ENCODE data around the gene ZNF229. TPM values are rescaled to one million over a fixed set of nuclear protein-coding genes. Genes with fewer than 3 reads are reported as not detected.
"Not testable (repeated sequence)": the region's sequence is repeated elsewhere in the genome, so short reads cannot be mapped to it uniquely, and the experiment has no call there.

ZNF229 gene
- total RNA-seq, 3 donors from 2014 or later (not counting 1 experiment from before 2014, with no cell fraction given) = 0.09 to 0.15 TPM; not detected in 1

- Mint-ChIP-seq H3K9me3 (peaks cover 19 to 32% of the 10 kb centered on the region in 2 donors), H3K36me3 (peaks cover 25% of the 10 kb centered on the region), H3K27me3 (ENCODE audit: low read depth in 2 of 2) (peaks cover 8 to 14% of the 10 kb centered on the region in 2 donors)
- H3K9me3 ChIP-seq (ENCODE audit: control insufficient read depth, insufficient read depth, low read length) = peaks cover 55% of the 10 kb centered on the region
- DNase-seq; H3K4me1 ChIP-seq (ENCODE audit: control insufficient read depth, insufficient read depth, low read length); H3K4me3 Mint-ChIP-seq; H3K27ac Mint-ChIP-seq; H3K4me1 Mint-ChIP-seq; ATAC-seq; H3K4me3 ChIP-seq (ENCODE audit: low read length); H3K36me3 ChIP-seq (ENCODE audit: control insufficient read depth, insufficient read depth, low read length); H3K27me3 ChIP-seq (ENCODE audit: control insufficient read depth, insufficient read depth, low read length); intact Hi-C loops (cut with micrococcal nuclease); H3K27ac ChIP-seq (ENCODE audit: low read length): not testable (repeated sequence)
- WGBS (ENCODE audit: insufficient coverage) = no CpG with 5 or more reads among the region's 13 CpGs
Observed at GRCh38 chr19:44456016-44456415, 7.7 kb upstream of the ZNF229 start.

- H3K36me3 Mint-ChIP-seq = peaks cover 32% of the 10 kb centered on the region
- peaks cover 8 to 14% of the 10 kb centered on the region in 2 donors for H3K27me3 Mint-ChIP-seq (ENCODE audit: low read depth in 2 of 2)
- H3K27ac Mint-ChIP-seq = no peak overlapping the region
- H3K4me3 ChIP-seq (ENCODE audit: low read length) = no peak overlapping the region
- H3K4me1 ChIP-seq (ENCODE audit: control insufficient read depth, insufficient read depth, low read length) = no peaks in the 10 kb centered on the region
- H3K27me3 ChIP-seq (ENCODE audit: control insufficient read depth, insufficient read depth, low read length) = no peaks in the 10 kb centered on the region
- ATAC-seq (no peak), DNase-seq (no peak)
- intact Hi-C loops (cut with micrococcal nuclease) = no loop called here
- H3K9me3 ChIP-seq (ENCODE audit: control insufficient read depth, insufficient read depth, low read length) = peaks cover 62% of the 10 kb centered on the region
- peaks cover 19 to 34% of the 10 kb centered on the region in 2 donors for H3K9me3 Mint-ChIP-seq
- 86% methylated on average over 1 of the region's 4 CpGs for WGBS (ENCODE audit: insufficient coverage)
- no peaks in the 10 kb centered on the region for H3K36me3 ChIP-seq (ENCODE audit: control insufficient read depth, insufficient read depth, low read length)
- TF ChIP-seq CTCF (IDR thresholded peaks at IDR 0.05) = no peak
- H3K4me3 Mint-ChIP-seq = no peak overlapping the region
- no peaks in the 10 kb centered on the region for H3K4me1 Mint-ChIP-seq
- H3K27ac ChIP-seq (ENCODE audit: low read length) = no peak overlapping the region
Observed at GRCh38 chr19:44455100-44455499, 6.8 kb upstream of the ZNF229 start.

GRCh38 chr19:44452367-44452766, 4.1 kb upstream of the ZNF229 start:
- peaks cover 45% of the 10 kb centered on the region for H3K36me3 Mint-ChIP-seq
- H3K4me1 ChIP-seq (ENCODE audit: control insufficient read depth, insufficient read depth, low read length) = peaks cover 10% of the 10 kb centered on the region
- no peaks in the 10 kb centered on the region for H3K36me3 ChIP-seq (ENCODE audit: control insufficient read depth, insufficient read depth, low read length)
- H3K27me3 ChIP-seq (ENCODE audit: control insufficient read depth, insufficient read depth, low read length) = no peaks in the 10 kb centered on the region
- TF ChIP-seq CTCF (IDR thresholded peaks at IDR 0.05) = no peak
- no peak overlapping the region for H3K27ac Mint-ChIP-seq
- intact Hi-C loops (cut with micrococcal nuclease) = loop anchor here (1.0 kb wide), 1 partner anchor 8 kb away; no protein-coding TSS in a partner anchor
- no peak overlapping the region for H3K27ac ChIP-seq (ENCODE audit: low read length)
- peaks cover 21 to 38% of the 10 kb centered on the region in 2 donors for H3K9me3 Mint-ChIP-seq
- DNase-seq = no peak
- no peak overlapping the region for H3K4me3 ChIP-seq (ENCODE audit: low read length)
- no peak overlapping the region for H3K4me3 Mint-ChIP-seq
- peaks cover 8 to 14% of the 10 kb centered on the region in 2 donors for H3K27me3 Mint-ChIP-seq (ENCODE audit: low read depth in 2 of 2)
- H3K4me1 Mint-ChIP-seq = peaks cover 5 to 6% of the 10 kb centered on the region in 2 donors
- no peak for ATAC-seq
- H3K9me3 ChIP-seq (ENCODE audit: control insufficient read depth, insufficient read depth, low read length) = peaks cover 60% of the 10 kb centered on the region
- WGBS (ENCODE audit: insufficient coverage) = 86% methylated on average over 4 of the region's 4 CpGs

- H3K4me1 ChIP-seq (ENCODE audit: control insufficient read depth, insufficient read depth, low read length) = peaks cover 10% of the 10 kb centered on the region
- H3K4me3 Mint-ChIP-seq = no peak overlapping the region
- no peak overlapping the region for H3K4me3 ChIP-seq (ENCODE audit: low read length)
- 93% methylated on average over 18 of the region's 18 CpGs for WGBS (ENCODE audit: insufficient coverage)
- intact Hi-C loops (cut with micrococcal nuclease) = loop anchor here (1.0 kb wide), 1 partner anchor 9 kb away; no protein-coding TSS in a partner anchor
- H3K27ac Mint-ChIP-seq = no peak overlapping the region
- peaks cover 52% of the 10 kb centered on the region for H3K36me3 Mint-ChIP-seq
- H3K36me3 ChIP-seq (ENCODE audit: control insufficient read depth, insufficient read depth, low read length) = no peaks in the 10 kb centered on the region
- peaks cover 56% of the 10 kb centered on the region for H3K9me3 ChIP-seq (ENCODE audit: control insufficient read depth, insufficient read depth, low read length)
- ATAC-seq (no peak), DNase-seq (no peak)
- peaks cover 21 to 38% of the 10 kb centered on the region in 2 donors for H3K9me3 Mint-ChIP-seq
- H3K27me3 Mint-ChIP-seq (ENCODE audit: low read depth in 2 of 2) = peaks cover 8 to 14% of the 10 kb centered on the region in 2 donors
- no peaks in the 10 kb centered on the region for H3K27me3 ChIP-seq (ENCODE audit: control insufficient read depth, insufficient read depth, low read length)
- no peak for TF ChIP-seq CTCF (IDR thresholded peaks at IDR 0.05)
- H3K27ac ChIP-seq (ENCODE audit: low read length) = no peak overlapping the region
- H3K4me1 Mint-ChIP-seq = peaks cover 5 to 6% of the 10 kb centered on the region in 2 donors
Observed at GRCh38 chr19:44451687-44452086, 3.4 kb upstream of the ZNF229 start.

Measured in natural killer cell (primary cell).